Urinary bladder (tissue), 4 donors: ENCODE data around the gene LAMTOR4. TPM values are rescaled to one million over a fixed set of nuclear protein-coding genes. Genes with fewer than 3 reads are reported as not detected.

Source experiments
- DNase-seq: peaks from one replicate; pipeline ENCODE4 v3.0.0-alpha.2; 2015; ENCODE audit errors: extremely low spot score
- H3K27ac ChIP-seq: one replicate; pipeline ENCODE4 v1.5.1; 2013; ENCODE audit warnings: low read depth, mild to moderate bottlenecking, moderate library complexity
- H3K36me3 ChIP-seq: one replicate; pipeline ENCODE4 v1.6.1; 2013; ENCODE audit warnings: mild to moderate bottlenecking, moderate library complexity; ENCODE audit not compliant: insufficient read depth
- H3K4me1 ChIP-seq: one replicate; pipeline ENCODE4 v1.6.1; 2013; ENCODE audit warnings: mild to moderate bottlenecking, moderate library complexity; ENCODE audit not compliant: insufficient read depth
- H3K4me3 ChIP-seq: one replicate; pipeline ENCODE4 v1.5.1; 2013; ENCODE audit warnings: low read depth, low read length
- WGBS: extraction: QIAGEN DNeasy Blood & Tissue Kit; methylation state at CpG from one replicate; pipeline ENCODE4 v1.1.7; 2013; 5-methylcytosine and 5-hydroxymethylcytosine counted together
- polyA plus RNA-seq: library from polyadenylated mRNA; stranded (reverse); fragments of 200-250 nt; gene quantifications from one replicate; pipeline ENCODE4 v1.2.3, GENCODE V29; 2013
- total RNA-seq: library from RNA; depleted of rRNA; stranded (reverse); fragments of >200 nt; gene quantifications from one replicate; pipeline ENCODE4 v1.2.3, GENCODE V29; 2014
- donor health status: healthy with polysubstance abuse.
- donor health status: healthy.

LAMTOR4 gene
- total and polyA plus RNA-seq, 2 donors = 36.3 to 251 TPM

- no peak for DNase-seq
- Histone ChIP-seq H3K36me3 (no peaks in the 10 kb centered on the region), H3K27ac (no peak overlapping the region), H3K4me1 (no peaks in the 10 kb centered on the region), H3K4me3 (no peak overlapping the region)
- 78% methylated on average over 16 of the region's 16 CpGs for WGBS
Observed at GRCh38 chr7:100166317-100166940, 17.7 kb downstream of the LAMTOR4 start.

- Histone ChIP-seq H3K4me3 (no peak overlapping the region), H3K4me1 (no peaks in the 10 kb centered on the region), H3K27ac (no peak overlapping the region), H3K36me3 (no peaks in the 10 kb centered on the region)
- DNase-seq = no peak
- 48% methylated on average over 14 of the region's 14 CpGs for WGBS
Observed at GRCh38 chr7:100166970-100167911, 18.5 kb downstream of the LAMTOR4 start.

GRCh38 chr7:100167912-100168323 is 19.2 kb downstream of the LAMTOR4 start:
- no peaks in the 10 kb centered on the region for H3K36me3 ChIP-seq
- WGBS = 4% methylated on average over 11 of the region's 11 CpGs
- H3K4me3 ChIP-seq = peak overlapping the region; percentile 39
- no peak for DNase-seq
- H3K4me1 ChIP-seq = no peaks in the 10 kb centered on the region
- peak overlapping the region; percentile 63 for H3K27ac ChIP-seq

- WGBS = 89% methylated on average over 11 of the region's 11 CpGs
- Histone ChIP-seq H3K36me3 (no peaks in the 10 kb centered on the region), H3K4me1 (no peaks in the 10 kb centered on the region), H3K4me3 (no peak overlapping the region), H3K27ac (no peak overlapping the region)
- no peak for DNase-seq
Observed at GRCh38 chr7:100169147-100169850, 20.6 kb downstream of the LAMTOR4 start.

GRCh38 chr7:100170101-100170897 is 21.6 kb downstream of the LAMTOR4 start:
- Histone ChIP-seq H3K4me3 (no peak overlapping the region), H3K4me1 (no peaks in the 10 kb centered on the region), H3K27ac (no peak overlapping the region), H3K36me3 (no peaks in the 10 kb centered on the region)
- 90% methylated on average over 11 of the region's 11 CpGs for WGBS
- DNase-seq = no peak

- no peak for DNase-seq
- no peaks in the 10 kb centered on the region for H3K36me3 ChIP-seq
- peak overlapping the region; percentile 50 for H3K4me3 ChIP-seq
- no peak overlapping the region for H3K27ac ChIP-seq
- no peaks in the 10 kb centered on the region for H3K4me1 ChIP-seq
- WGBS = 7% methylated on average over 61 of the region's 61 CpGs
Observed at GRCh38 chr7:100171087-100171681, 22.5 kb downstream of the LAMTOR4 start.

GRCh38 chr7:100171840-100172239 is 23.1 kb downstream of the LAMTOR4 start:
- H3K27ac ChIP-seq = no peak overlapping the region
- WGBS = 33% methylated on average over 22 of the region's 22 CpGs
- DNase-seq = no peak
- H3K4me1 ChIP-seq = no peaks in the 10 kb centered on the region
- peak overlapping the region; percentile 50 for H3K4me3 ChIP-seq
- no peaks in the 10 kb centered on the region for H3K36me3 ChIP-seq

- Histone ChIP-seq H3K4me1 (no peaks in the 10 kb centered on the region), H3K27ac (no peak overlapping the region), H3K36me3 (no peaks in the 10 kb centered on the region), H3K4me3 (no peak overlapping the region)
- 90% methylated on average over 11 of the region's 11 CpGs for WGBS
- no peak for DNase-seq
Observed at GRCh38 chr7:100173806-100174495, 25.2 kb downstream of the LAMTOR4 start.

GRCh38 chr7:100174582-100174981 is 25.9 kb downstream of the LAMTOR4 start:
- no peaks in the 10 kb centered on the region for H3K4me1 ChIP-seq
- no peak overlapping the region for H3K27ac ChIP-seq
- no peaks in the 10 kb centered on the region for H3K36me3 ChIP-seq
- 90% methylated on average over 5 of the region's 5 CpGs for WGBS
- no peak for DNase-seq
- no peak overlapping the region for H3K4me3 ChIP-seq

- 97% methylated on average over 14 of the region's 14 CpGs for WGBS
- H3K27ac ChIP-seq = no peak overlapping the region
- no peak for DNase-seq
- no peaks in the 10 kb centered on the region for H3K4me1 ChIP-seq
- no peaks in the 10 kb centered on the region for H3K36me3 ChIP-seq
- no peak overlapping the region for H3K4me3 ChIP-seq
Observed at GRCh38 chr7:100175296-100175935, 26.7 kb downstream of the LAMTOR4 start.

- no peaks in the 10 kb centered on the region for H3K4me1 ChIP-seq
- 53% methylated on average over 14 of the region's 14 CpGs for WGBS
- H3K27ac ChIP-seq = no peak overlapping the region
- no peaks in the 10 kb centered on the region for H3K36me3 ChIP-seq
- no peak overlapping the region for H3K4me3 ChIP-seq
- DNase-seq = no peak
Observed at GRCh38 chr7:100176096-100177044, 27.7 kb downstream of the LAMTOR4 start.
